SK-N-SH (cell line): ENCODE results near the gene SLC22A7.

Source experiments
- CTCF ChIP-seq: fragments of 200-600 bp; sonication (generic); IDR thresholded peaks from 2 replicates; pipeline ENCODE4 v1.6.1; 2017; ENCODE audit warnings: antibody characterized with exemption, mild to moderate bottlenecking, moderate library complexity
- EP300 ChIP-seq, 2 experiments: IDR thresholded peaks; 2 replicates each; pipeline versions ENCODE4 v1.4.0 to v1.6.1; 2012; ENCODE audit warnings: borderline replicate concordance in 1 of 2, low read depth in 1 of 2, low read length in 1 of 2
- JUND ChIP-seq: IDR thresholded peaks from 2 replicates; pipeline ENCODE4 v1.4.0; 2012
- RXRA ChIP-seq: IDR thresholded peaks from 2 replicates; pipeline ENCODE4 v1.4.0; 2012; ENCODE audit warnings: low read depth, mild to moderate bottlenecking, borderline replicate concordance
- SIN3A ChIP-seq: IDR thresholded peaks from 2 replicates; pipeline ENCODE4 v1.6.1; 2012; ENCODE audit warnings: low read depth, mild to moderate bottlenecking, low read length, moderate library complexity, borderline replicate concordance
- SMC3 ChIP-seq: IDR thresholded peaks from 2 replicates; pipeline ENCODE4 v1.6.1; 2012; ENCODE audit warnings: low read depth, low read length, improper control_type of control experiment

- TF ChIP-seq EP300 (IDR thresholded peaks at IDR 0.05; ENCODE audit: borderline replicate concordance in 1 of 2, low read depth in 1 of 2, low read length in 1 of 2) (no peak), RXRA (no peak), CTCF (no peak), JUND (no peak), SIN3A (no peak), SMC3 (no peak)
Observed at GRCh38 chr6:43255408-43256054, 42.5 kb upstream of the SLC22A7 start.
